Cardiac septum (tissue), 1 donor: Measurements from ENCODE around the gene DPEP2. TPM values are rescaled to one million over a fixed set of nuclear protein-coding genes. Genes with fewer than 3 reads are reported as not detected.
"Not testable (repeated sequence)": the region's sequence is repeated elsewhere in the genome, so short reads cannot be mapped to it uniquely, and the experiment has no call there.

Experiments
- DNase-seq: peaks from one replicate; pipeline ENCODE4 v3.0.0-alpha.2; 2020; ENCODE audit warnings: low spot score
- intact Hi-C: fragments of 100-400 bp; cut with DNase I; formaldehyde crosslinking; loops from one replicate; pipeline ENCODE4 v1.14.0; 2022
- total RNA-seq: library from RNA; stranded (reverse); fragmentation: NEBNext Ultra II Directional; extraction: Animal tissue kit (Norgen Biotek cat#: 25700); gene quantifications from one replicate; pipeline ENCODE4 v1.2.1, GENCODE V29; 2021
- donor health status: DM: no; HTN: no; CAD: no.

DPEP2 gene
- total RNA-seq, 1 donor from 2014 or later, result 0.78 TPM

DNA sequence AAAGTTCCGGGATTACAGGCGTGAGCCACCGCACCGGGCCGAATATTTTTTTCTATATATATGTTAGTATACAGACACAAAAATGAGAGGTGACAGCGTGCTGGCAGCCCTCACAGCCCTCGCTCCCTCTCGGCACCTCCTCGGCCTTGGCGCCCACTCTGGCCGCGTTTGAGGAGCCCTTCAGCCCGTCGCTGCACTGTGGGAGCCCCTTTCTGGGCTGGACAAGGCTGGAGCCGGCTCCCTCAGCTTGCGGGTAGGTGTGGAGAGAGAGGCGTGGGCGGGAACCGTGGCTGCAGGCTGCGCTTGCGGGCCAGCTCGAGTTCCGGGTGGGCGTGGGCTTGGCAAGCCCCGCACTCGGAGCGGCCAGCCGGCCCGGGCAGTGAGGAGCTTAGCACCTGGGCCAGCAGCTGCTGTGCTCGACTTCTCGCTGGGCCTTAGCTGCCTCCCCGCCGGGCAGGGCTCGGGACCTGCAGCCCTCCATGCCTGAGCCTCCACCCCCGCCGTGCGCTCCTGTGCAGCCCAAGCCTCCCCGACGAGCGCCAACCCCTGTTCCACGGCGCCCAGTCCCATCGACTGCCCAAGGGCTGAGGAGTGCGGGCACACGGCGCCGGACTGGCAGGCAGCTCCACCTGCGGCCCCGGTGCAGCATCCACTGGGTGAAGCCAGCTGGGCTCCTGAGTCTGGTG, 17.1 kb downstream of the DPEP2 start:
- intact Hi-C loops, result no loop called here
- no peak for DNase-seq

DNA sequence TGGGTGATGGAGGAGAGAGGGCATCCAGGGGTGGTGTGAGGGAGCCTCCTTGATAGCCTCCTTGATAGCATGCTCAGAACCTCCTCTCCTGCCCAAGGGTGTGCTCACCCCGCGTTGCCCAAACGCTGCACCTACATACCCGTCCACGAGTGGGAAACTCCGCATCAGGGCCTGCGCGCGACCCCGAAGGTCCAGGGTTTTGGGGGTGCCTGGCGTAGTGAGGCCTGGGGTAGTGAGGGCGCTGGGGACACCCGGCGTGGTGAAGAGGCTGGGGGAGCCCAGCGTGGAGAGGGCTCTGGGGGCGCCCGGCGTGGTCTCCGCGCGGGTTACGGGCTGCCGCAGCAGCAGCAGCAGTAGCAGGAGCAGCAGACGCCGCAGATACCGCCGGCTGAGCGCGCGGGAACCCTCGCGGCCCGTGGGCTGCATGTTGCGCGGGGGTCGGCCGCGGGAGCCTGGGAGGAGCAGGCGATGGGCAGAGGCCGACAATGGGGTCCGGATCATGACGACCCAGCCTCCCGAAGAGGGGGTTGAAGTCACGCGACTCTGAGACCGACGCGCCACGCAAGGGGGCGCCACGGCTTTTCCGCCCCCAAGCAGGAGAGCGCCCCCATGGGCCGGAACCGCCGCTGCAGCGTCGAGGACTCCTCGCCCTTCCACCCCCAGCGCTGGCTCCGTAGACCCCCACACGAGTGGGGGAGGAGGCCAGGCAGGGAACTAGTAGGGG, 19.2 kb downstream of the DPEP2 start, which contains the start of gene DPEP3:
DPEP3 (minus strand) TSS at position 545 of the 724 bp plus-strand sequence; CDS start at position 426, 119 bp downstream.
- intact Hi-C loops, result no loop called here
- no peak for DNase-seq

DNA sequence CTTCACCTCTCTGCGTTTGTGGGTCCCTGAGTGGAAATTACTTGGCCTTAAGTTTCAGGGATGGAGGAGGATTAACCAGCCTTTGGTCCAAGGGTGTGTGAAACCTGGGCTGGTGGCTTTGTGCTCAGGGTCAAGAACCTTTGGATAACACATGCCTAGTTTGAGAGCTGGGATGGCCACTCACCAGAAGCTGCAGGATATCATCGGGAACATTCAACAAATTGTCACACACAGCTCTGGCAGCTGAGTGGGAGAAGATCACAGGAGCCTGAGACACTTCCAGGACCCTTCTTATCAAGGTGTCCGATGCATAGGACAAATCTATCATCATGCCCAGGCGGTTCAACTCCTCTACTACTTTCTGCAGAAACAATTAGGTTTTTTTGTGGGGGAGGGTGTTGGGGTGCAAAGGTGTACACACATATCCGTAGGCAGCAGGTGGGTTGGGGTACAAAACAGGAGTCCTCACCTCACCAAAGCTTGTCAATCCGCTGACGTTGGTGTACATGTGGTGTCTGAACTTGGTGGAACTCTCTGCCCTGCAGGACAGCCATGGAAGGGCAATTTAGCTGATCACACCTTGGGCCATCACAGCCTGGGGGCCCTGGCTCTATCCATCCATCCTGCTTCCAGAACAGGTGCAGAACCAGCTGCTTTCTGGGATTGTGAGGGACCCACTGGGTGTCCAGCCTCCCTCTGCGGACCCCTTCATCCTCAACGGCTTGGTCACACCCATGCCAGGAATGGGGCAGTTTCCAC, 21.6 kb downstream of the DPEP2 start:
- intact Hi-C loops, result no loop called here
- no peak for DNase-seq

DNA sequence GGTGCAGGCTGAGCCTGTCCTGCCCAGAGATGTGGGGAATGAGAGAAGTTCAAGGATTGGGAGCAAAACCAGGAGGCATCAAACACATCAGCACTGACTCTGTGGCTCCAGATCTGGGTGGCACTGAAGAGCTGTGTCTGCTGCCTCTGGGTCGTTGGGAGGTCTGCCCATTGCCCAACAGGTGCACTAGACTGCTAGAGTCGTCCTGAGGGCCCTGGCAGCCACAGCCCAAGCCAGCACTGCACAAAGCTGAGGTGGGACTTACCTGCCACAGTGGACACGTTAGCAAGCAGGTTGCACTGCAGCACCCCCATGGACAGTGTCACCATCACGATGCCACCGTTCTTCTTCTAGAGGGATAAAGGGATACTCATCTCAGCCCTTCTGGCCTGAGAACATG, 22.3 kb downstream of the DPEP2 start:
- DNase-seq, result no peak
- intact Hi-C loops, result no loop called here

DNA sequence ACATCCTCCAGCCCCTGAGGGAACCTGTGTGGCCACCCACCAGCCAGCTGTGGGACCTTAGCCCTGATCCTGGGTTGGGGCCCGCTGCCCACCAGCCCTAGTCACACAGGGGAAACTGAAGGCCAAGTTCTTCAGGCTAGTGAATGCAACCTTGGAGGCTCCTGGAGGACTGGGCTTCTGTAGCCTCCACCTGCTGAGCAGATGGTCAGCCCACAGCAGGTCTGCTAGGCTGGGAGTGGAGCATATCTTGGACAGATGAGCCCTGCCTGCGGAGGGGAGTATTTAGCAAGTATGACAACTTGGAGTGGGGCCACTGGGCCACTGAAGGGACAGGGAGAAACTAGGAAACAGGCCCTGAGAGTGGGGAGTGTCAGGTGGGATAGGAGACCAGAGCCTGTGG, 23.1 kb downstream of the DPEP2 start:
- no peak for DNase-seq
- intact Hi-C loops, result no loop called here

DNA sequence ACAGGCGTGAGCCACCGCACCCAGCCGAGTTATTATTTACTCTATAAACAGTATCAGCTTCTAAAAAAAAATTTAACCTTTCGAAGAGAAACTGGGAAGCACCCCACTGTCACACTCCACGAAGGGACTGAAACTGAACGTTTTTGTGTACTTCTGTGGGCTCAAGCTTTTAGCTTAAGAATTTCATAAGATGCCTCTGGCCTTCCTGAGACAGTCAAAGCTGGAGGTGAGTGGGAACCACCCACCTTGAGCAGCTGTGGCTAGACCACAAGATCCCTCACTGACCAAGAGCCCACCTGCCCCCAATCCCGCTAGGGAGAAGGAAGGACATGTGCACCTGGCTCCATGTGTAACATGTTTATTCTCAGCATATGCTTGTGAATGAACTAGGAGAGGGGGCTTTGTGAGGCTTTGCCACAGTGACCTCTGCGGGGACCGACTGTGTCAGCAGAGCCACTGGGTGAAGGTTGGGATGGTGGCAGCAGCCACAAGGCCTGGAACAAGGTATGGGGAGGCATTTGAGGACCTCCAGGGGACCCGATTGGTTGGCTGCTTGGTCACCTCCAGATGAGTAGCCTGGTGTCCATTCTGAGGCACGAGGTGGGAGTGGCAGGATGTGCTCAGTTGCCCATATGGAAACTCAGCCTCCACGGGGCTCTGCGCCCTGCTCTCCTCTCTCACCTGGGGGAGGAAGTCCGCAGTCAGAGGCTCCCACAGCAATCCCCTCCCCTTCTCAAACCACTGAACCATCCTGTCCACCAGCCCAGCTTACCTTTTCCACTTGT, 23.8 kb downstream of the DPEP2 start:
- intact Hi-C loops, result no loop called here
- no peak for DNase-seq

DNA sequence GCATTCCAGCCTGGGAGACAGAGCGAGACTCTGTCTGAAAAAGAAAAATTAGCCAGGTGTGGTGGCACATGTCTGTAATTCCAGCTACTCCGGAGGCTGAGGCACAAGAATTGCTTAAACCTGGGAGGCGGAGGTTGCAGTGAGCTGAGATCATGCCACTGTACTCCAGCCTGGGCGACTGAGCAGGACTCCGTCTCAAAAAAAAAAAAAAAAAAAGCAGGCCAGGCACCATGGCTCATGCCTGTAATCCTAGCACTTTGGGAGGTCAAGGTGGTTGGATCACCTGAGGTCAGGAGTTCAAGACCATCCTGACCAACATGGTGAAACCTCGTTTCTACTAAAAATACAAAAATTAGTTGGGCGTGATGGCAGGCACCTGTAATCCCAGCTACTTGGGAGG, 27.0 kb downstream of the DPEP2 start:
- intact Hi-C loops, DNase-seq: not testable (repeated sequence)

DNA sequence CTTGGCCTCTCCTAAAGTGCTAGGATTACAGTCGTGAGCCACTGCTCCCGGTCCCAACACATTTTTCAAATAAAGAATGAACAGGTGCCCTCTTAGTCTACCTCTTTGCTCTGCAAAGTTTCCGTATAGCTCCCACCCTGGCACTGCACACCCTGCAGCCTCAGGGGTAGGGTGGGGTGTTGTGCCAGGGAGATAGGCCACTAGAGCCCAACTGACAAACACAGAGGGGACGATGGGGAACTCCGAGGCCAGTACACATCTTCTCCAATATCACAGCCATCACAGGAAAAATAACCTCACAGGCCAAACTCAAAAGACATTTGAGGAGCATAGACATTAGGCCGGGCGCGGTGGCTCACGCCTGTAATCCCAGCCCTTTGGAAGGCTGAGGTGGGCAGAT, 28.2 kb downstream of the DPEP2 start:
- DNase-seq, result no peak

DNA sequence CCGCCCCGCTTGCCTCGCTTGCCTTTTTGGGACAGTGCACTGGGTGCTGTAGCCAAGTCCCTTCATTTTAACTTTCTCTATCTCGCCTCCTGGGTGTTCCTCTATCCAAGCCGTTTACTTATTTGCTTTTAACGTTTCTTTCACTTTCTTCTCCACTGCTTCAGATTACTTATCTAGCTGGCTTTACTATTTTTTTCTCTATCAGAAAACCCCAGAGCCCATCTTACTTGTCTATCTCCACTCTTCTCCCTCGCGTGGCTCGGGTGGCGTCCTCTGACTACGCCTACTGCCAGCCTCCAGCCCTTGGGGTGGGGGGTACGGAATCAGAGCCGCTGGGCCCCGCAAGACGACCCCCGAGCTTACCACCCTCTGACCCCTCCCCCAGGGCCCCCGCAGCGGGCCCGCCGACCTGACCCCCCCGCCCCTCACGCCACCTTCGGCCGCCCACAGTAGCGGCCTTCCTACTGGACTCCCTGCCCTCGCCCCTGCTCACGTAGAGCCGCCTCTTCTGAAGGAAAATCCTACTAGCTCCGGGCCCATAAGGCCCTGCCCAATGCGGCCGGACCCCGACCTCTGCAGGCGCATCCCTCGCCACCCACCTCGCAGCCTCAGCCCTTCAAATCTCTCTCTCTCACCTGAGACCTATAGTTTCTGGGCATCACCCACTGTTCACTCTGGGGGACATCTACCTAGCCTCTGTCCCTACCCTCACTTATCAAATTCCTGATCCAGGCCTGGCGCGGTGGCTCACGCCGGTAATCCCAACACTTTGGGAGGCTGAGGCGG, 29.8 kb downstream of the DPEP2 start:
- no peak for DNase-seq
- intact Hi-C loops, result no loop called here

More for the DNA sequence above, 28.2 kb downstream of the DPEP2 start:
- intact Hi-C loops, result no loop called here

DNA sequence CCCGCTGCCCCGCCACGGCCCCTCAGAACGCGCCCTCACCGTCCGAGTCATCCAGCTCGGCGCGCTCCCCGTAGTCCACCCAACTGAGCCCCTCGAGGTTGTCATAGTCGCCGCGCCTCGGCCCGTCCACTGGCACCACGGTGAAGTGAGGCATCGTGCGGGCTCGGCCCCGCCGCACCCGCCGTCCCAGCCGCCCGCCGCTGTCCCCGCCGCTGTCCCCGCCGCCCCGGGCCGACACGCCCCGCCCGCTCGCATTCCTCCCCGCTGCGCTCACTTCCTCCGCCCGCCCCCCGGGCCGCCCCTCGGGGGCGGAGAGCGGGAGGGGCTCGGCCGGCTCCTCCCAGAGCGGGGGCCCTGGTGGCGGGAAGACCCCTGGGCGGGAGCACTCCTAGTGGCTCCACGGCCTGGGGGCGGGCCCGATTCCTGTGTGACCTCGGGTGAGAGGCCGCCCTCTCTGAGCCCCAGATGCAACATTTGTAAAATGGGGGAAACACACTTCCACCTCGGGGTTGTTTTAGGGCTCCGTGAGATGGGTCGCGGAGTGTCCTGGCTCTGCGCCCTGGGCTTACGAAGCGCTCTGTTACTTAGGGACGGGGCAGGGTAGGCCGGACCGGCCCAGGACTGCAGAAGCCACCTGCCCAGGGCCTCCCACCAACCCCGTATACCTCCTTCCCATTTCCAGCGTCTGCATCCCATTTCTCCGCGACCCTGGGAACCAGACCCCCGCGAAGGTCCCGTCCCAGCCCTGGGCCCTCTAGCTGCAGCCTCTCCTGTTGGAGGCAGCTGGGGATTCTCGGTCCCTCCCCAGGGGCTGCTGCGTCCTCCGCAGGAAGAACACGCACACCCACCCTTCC, 30.7 kb downstream of the DPEP2 start, which contains the start of gene SLC12A4:
SLC12A4 (minus strand) TSS at position 238 of the 854 bp plus-strand sequence; CDS start at position 154, 84 bp downstream.
- DNase-seq, result peak; percentile 96
- intact Hi-C loops, result no loop called here

DNA sequence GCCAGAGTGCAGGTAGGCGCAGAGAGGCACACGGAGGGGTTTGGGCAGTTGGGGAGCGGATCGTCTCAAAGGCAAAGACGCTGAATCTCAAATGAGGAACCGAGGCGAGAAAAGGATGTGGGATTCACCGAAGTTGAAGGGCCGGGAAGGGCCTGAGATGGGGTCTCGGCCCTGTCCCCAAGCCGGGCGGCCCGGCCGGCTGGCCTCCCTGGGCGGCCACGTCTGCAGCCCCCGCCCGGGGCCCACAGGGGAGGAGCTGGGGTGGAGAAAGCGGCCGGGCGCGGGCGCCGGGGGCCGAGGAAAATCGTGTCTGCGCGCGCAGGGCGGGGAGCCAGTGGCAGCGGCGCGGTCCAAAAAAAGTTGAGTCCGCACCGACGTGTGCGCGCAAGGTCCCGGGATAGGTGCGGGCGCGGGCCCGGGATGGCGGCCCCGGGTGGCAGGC, 31.3 kb downstream of the DPEP2 start:
- intact Hi-C loops, result no loop called here
- no peak for DNase-seq

DNA sequence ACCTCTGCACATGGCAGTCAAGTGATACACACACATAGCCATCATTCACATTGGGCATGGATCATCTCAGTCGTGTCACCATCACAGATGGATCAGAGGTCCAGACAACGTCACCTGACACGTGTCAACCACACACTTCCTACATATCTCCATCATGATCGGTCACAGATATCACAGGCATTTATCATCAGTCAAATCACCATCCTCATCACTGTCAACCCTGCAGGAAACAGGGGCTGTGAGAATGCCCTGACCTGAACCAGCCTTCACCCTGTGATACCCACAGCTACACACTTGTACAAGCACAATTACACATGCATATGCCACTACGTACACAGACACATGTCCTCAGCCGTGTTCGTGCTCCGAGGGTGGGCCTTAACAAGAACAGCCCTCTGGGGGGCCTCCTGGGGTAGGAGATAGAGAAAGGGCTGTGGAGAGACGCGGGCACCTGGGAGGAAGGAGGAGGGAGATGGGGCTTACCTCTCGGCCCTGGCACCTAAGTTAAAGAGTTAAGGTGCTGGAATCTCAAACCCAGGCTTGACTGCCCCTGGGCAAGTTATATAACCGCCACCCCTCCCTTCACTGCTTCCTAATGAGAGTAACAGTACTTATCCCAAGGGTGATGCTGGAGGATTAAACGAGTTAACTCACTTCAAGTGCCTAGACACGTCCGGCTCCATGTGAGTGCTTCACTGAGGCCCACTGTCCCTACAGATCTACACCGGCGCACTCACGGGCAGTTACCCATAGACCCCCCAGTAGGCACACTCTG, 31.9 kb downstream of the DPEP2 start:
- DNase-seq, result no peak
- intact Hi-C loops, result no loop called here

DNA sequence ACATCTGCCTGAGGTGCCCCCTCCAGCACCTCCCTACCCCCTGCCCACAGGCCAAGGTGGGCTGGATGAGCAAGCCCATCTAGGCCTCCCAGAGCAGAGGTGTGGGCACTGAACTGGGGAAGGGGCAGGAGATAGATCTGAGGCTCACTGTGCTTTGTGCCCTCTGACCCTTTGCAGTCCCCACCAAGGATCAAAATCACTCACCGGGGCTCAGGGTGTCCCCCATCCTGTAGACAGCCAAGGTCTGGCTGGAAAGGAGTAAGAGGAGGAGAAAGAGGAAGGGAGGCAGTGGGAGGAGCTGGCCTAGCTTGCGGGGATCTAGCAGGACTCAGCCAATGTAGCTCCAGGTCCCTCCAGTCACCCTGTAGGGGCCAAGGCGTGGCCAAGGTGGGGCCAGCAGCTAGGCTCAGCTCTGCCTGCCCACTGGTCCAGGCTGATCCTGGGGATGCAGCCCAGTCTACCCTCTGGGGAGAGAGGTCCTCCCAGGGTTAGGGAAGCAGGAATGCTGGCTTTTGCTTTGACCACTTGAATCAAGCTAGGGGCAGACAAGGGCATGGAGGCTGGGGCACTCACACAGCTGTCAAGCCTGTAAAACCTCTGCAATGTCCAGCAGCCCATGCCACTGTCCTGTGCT, 32.6 kb downstream of the DPEP2 start:
- intact Hi-C loops, result no loop called here
- no peak for DNase-seq

DNA sequence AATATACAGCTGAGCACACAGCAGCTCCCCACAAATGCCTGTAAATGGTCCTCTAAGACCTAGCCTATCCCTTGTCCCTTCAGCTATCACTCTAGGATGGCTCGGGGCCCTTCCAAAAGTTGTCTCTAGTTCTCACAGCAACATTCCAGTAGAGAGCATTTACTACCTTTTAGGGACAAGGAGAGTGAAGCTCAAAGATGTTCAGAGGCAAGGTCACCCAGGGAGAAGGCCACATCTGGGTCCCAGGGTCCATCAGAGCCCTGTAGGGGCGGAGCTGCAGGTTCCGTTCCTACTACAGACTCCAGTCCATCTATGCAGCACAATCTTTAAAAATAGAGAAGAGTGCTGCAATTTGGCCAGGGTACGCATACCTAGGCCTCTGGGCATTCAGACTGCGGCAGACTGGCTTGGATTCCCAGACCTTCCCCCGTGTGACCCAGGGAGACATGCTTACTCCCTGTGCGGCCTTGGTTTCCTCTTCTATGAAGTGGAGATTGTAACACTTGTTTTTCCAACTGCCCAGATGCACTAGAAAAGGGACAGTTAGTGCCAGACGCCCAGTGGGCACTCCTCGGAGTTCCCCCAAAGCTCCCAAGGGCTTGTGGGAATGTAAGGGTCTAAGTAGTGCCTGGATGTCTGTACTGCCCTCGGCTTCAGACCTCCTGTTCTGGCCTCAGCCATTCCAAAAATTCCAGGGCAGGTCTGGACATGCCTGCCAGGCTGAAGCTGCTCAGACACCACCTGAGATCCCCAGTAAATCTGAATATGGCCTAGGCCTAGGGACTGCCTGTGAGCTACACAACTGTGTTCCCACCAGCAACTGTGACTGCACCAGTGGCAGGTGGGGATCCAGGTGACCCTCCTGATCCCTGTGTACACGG, 33.4 kb downstream of the DPEP2 start:
- DNase-seq, result no peak
- intact Hi-C loops, result loop anchor here (2.0 kb wide), 1 partner anchor 25 kb away; no protein-coding TSS in a partner anchor

DNA sequence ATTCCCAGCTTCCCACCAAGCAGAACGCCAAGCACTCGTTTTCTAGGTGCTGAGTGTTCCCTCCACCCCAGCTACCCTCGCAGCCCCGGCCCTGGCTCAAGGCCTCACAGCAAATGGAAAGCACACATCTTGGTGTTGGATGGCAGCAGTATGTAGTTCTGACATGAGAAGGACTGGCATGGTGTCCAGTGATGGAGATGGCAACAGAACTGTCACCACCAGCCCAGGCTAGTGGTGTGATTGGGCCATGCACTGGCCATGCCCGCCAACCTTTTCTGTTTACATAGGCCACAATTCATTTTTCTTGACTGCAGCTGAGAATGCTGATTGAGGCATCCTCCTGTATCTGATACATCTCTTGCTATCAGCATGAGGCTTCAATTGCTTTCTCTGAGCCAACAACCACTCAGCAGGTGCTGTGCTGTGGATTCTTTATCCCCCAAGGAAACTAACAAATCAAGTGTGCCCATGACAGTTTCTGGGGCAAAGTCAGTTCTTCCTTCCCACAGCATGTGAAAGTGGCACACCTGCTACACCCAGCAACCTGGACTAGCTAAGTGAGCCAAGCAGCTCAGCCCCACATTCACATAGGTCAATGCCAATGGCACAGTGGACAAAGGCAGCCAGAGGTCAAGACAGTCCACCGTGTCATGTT, 34.7 kb downstream of the DPEP2 start:
- intact Hi-C loops, result loop anchor here (2.0 kb wide), 1 partner anchor 24 kb away; no protein-coding TSS in a partner anchor
- DNase-seq, result no peak
